Measurements from ENCODE around the gene EPC1.
"Not testable (repeated sequence)": the region's sequence is repeated elsewhere in the genome, so short reads cannot be mapped to it uniquely, and the experiment has no call there.

EPC1 gene

DNA sequence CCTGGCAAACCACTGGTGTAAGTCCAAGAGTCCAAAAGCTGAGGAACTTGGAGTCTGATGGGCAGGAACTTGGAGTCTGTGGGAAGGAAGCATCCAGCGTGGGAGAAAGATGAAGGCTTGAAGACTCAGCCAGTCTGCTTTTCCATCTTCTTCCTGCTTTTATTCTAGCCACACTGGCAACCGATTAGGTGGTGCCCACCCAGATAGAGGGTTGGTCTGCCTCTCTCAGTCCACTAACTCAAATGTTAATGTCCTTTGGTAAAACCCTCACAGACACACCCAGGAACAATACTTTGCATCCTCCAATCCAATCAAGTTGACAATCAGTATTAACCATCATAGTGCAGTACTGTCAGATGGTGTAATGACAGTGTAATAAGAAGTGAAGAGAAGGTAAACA, 119.2 kb downstream of the EPC1 start:
- Histone ChIP-seq H3K4me3 (ENCODE audit: low read depth in 1 of 2, low read length in 2 of 2) (no peak overlapping the region), H3K36me3 (ENCODE audit: control insufficient read depth in 1 of 2, insufficient read depth in 2 of 2, low read length in 2 of 2) (no peaks in the 10 kb centered on the region), H3K27me3 (ENCODE audit: low read depth, low read length) (no peaks in the 10 kb centered on the region), H3K9me3 (ENCODE audit: control insufficient read depth in 1 of 2, low read length in 2 of 2) (no peaks in the 10 kb centered on the region), H3K4me1 (ENCODE audit: control insufficient read depth in 1 of 2, insufficient read depth in 2 of 2, low read length in 2 of 2) (no peaks in the 10 kb centered on the region), H3K27ac (ENCODE audit: low read length) (no peak overlapping the region)

DNA sequence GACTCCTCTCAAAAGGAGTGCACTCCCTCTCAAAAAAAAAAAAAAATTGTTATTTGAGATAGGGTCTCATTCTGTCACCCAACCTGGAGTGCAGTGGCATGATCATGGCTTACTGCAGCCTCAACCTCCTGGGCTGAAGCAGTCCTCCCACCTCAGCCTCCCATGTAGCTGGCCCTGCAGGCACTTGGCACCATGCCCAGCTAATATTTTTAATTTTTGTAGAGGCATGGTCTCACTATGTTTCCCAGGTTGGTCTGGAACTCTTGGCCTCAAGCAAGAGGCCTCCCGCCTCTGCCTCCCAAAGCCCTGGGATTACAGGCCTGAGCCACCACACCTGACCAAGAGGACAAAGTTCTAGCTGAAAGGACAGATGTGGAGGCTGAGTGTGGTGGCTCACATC, 120.3 kb downstream of the EPC1 start:
- H3K27me3 ChIP-seq (ENCODE audit: low read depth, low read length) = no peaks in the 10 kb centered on the region
- H3K4me3 ChIP-seq (ENCODE audit: low read depth in 1 of 2, low read length in 2 of 2) = no peak overlapping the region
- no peaks in the 10 kb centered on the region for H3K36me3 ChIP-seq (ENCODE audit: control insufficient read depth in 1 of 2, insufficient read depth in 2 of 2, low read length in 2 of 2)
- no peaks in the 10 kb centered on the region for H3K4me1 ChIP-seq (ENCODE audit: control insufficient read depth in 1 of 2, insufficient read depth in 2 of 2, low read length in 2 of 2)
- H3K9me3 ChIP-seq (ENCODE audit: control insufficient read depth in 1 of 2, low read length in 2 of 2) = no peaks in the 10 kb centered on the region
- H3K27ac ChIP-seq (ENCODE audit: low read length) = no peak overlapping the region

DNA sequence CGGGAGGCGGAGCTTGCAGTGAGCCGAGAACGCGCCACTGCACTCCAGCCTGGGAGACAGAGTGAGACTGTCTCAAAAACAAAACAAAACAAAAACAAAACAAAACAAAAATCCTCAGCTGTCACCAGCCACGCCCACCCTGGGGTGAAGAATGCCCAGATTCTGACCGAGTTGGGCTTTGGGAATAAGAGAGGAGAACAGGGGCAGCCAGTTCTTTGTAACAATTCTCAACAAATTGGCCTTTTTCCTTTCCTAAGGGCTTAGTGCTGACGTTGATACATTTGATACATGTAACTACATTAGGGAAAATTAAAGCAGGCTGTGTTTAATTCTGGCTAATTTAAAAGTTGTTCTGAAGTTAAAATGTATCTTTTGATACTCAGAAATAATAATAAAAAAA, 121.0 kb downstream of the EPC1 start:
- no peak overlapping the region for H3K4me3 ChIP-seq (ENCODE audit: low read depth in 1 of 2, low read length in 2 of 2)
- no peaks in the 10 kb centered on the region for H3K4me1 ChIP-seq (ENCODE audit: control insufficient read depth in 1 of 2, insufficient read depth in 2 of 2, low read length in 2 of 2)
- no peak overlapping the region for H3K27ac ChIP-seq (ENCODE audit: low read length)
- H3K36me3 ChIP-seq (ENCODE audit: control insufficient read depth in 1 of 2, insufficient read depth in 2 of 2, low read length in 2 of 2) = no peaks in the 10 kb centered on the region
- H3K27me3 ChIP-seq (ENCODE audit: low read depth, low read length) = no peaks in the 10 kb centered on the region
- H3K9me3 ChIP-seq (ENCODE audit: control insufficient read depth in 1 of 2, low read length in 2 of 2) = no peaks in the 10 kb centered on the region

GRCh38 chr10:32222376-32222775, 124.6 kb downstream of the EPC1 start:
- H3K9me3 ChIP-seq (ENCODE audit: control insufficient read depth in 1 of 2, low read length in 2 of 2); H3K27ac ChIP-seq (ENCODE audit: low read length); H3K27me3 ChIP-seq (ENCODE audit: low read depth, low read length); H3K4me3 ChIP-seq (ENCODE audit: low read depth in 1 of 2, low read length in 2 of 2); H3K4me1 ChIP-seq (ENCODE audit: control insufficient read depth in 1 of 2, insufficient read depth in 2 of 2, low read length in 2 of 2); H3K36me3 ChIP-seq (ENCODE audit: control insufficient read depth in 1 of 2, insufficient read depth in 2 of 2, low read length in 2 of 2): not testable (repeated sequence)

DNA sequence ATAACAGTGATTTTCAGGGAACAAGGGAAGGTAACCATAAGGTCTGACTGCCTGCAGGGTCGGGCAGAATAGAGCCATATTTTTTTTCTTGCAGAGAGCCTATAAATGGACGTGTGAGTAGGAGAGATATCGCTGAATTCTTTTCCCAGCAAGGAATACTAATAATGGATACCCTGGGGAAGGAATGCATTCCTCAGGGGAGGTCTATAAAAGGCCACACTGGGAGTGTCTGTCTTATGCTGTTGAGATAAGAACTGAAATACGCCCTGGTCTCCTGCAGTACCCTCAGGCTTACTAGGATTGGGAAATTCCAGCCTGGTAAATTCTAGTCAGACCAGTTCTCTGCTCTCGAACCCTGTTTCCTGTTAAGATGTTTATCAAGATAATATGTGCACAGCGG, 127.8 kb downstream of the EPC1 start:
- H3K4me1 ChIP-seq (ENCODE audit: control insufficient read depth in 1 of 2, insufficient read depth in 2 of 2, low read length in 2 of 2); H3K27ac ChIP-seq (ENCODE audit: low read length); H3K36me3 ChIP-seq (ENCODE audit: control insufficient read depth in 1 of 2, insufficient read depth in 2 of 2, low read length in 2 of 2); H3K9me3 ChIP-seq (ENCODE audit: control insufficient read depth in 1 of 2, low read length in 2 of 2); H3K4me3 ChIP-seq (ENCODE audit: low read depth in 1 of 2, low read length in 2 of 2); H3K27me3 ChIP-seq (ENCODE audit: low read depth, low read length): not testable (repeated sequence)

DNA sequence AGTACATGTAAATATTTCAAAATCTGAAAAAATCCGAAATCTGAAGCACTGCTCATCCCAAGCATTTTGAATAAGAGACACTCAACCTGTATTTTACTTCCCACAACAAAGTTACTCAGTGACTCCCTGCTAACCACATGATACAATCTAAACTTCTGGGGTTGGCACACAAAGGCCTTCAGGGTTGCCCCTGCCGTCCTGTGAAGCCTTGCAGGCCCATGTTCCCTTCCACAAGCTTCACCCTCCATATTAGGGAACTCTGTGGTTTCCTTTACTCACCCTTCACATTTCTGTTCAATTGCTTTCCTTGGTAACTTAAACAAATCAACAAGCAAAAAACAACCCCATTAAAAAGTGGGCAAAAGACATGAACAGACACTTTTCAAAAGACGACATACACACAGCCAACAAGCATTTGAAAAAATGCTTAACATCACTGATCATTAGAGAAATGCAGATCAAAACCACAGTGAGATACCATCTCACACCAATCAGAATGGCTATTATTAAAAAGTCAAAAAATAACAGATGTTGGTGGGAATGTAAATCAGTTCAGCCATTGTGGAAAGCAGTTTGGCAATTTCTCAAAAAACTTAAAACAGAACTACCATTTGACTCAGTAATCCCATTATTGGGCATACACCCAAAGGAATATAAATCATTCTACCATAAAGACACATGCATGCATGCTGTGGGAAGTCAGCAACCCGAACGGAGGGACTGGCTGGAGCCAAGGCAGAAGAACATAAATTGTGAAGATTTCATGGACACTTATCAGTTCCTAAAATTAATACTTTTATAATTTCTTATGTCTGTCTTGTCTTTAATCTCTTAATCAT, 128.5 kb downstream of the EPC1 start:
- not testable (repeated sequence) for H3K9me3 ChIP-seq (ENCODE audit: control insufficient read depth in 1 of 2, low read length in 2 of 2); H3K4me3 ChIP-seq (ENCODE audit: low read depth in 1 of 2, low read length in 2 of 2); H3K4me1 ChIP-seq (ENCODE audit: control insufficient read depth in 1 of 2, insufficient read depth in 2 of 2, low read length in 2 of 2); H3K27me3 ChIP-seq (ENCODE audit: low read depth, low read length); H3K36me3 ChIP-seq (ENCODE audit: control insufficient read depth in 1 of 2, insufficient read depth in 2 of 2, low read length in 2 of 2); H3K27ac ChIP-seq (ENCODE audit: low read length)
